C4-2B (cell line): ENCODE data around the gene PPM1E.

Experiments used
- H3K27ac ChIP-seq: fragments of 450-650 bp; 2 replicates; pipeline ENCODE4 v1.5.1; 2017
- CTCF ChIP-seq: fragments of 450-650 bp; conservative IDR thresholded peaks from 2 replicates; pipeline ENCODE4 v1.5.1; 2017; ENCODE audit warnings: mild to moderate bottlenecking
- ZFX ChIP-seq: fragments of 450-650 bp; IDR thresholded peaks from 2 replicates; pipeline ENCODE4 v1.6.1; 2017

The PPM1E gene

DNA sequence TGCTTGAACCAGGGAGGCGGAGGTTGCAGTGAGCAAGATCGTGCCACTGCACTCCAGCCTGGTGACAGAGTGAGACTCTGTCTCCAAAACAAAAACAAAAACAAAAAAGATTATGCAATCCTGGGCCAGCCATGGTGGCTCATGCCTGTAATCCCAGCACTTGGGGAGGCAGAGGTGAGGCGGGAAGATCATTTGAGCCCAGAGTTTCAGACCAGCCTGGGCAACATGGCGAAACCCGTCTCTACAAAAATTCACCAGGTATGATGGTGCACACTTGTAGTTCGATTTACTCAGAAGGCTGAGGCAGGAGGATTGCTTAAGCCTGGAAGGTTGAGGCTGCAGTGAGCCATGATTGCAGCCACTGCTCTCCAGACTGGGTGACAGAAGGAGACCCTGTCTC is 109.6 kb downstream of the PPM1E start:
- no peak overlapping the region for H3K27ac ChIP-seq

GRCh38 chr17:58870747-58871146 is 115.1 kb downstream of the PPM1E start:
- TF ChIP-seq ZFX, result no peak
- no peak; the same call in none of the 2 replicates for TF ChIP-seq CTCF
- no peak overlapping the region for H3K27ac ChIP-seq

More for the DNA sequence above, 109.6 kb downstream of the PPM1E start:
- TF ChIP-seq CTCF (no peak), ZFX (no peak)

GRCh38 chr17:58873926-58874325 is 118.3 kb downstream of the PPM1E start:
- H3K27ac ChIP-seq, result no peak overlapping the region
- TF ChIP-seq CTCF (no peak), ZFX (no peak)

GRCh38 chr17:58875261-58875660 is 119.6 kb downstream of the PPM1E start:
- no peak for TF ChIP-seq CTCF
- no peak for TF ChIP-seq ZFX

DNA sequence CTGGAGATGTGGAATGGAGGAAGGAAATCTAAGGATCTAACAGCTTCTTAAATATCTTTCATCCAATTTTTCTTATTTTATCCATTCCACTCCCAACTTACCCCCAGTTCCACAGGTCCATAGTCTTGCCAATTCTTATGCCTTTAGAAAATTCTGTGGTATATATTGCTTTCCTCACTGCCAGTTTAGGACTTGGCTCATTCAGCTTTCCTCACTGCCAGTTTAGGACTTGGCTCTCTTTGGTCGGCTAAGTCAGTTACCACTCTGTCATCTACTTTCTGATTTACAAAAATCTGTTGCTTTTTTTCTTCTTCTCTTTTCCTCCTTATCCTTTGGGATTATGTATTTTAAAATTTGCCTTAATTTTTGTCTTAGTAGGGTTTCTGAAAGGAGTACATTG is 128.5 kb downstream of the PPM1E start:
- H3K27ac ChIP-seq, result no peak overlapping the region
- no peak for TF ChIP-seq ZFX
- no peak for TF ChIP-seq CTCF

More at GRCh38 chr17:58875261-58875660, 119.6 kb downstream of the PPM1E start:
- no peak overlapping the region for H3K27ac ChIP-seq

DNA sequence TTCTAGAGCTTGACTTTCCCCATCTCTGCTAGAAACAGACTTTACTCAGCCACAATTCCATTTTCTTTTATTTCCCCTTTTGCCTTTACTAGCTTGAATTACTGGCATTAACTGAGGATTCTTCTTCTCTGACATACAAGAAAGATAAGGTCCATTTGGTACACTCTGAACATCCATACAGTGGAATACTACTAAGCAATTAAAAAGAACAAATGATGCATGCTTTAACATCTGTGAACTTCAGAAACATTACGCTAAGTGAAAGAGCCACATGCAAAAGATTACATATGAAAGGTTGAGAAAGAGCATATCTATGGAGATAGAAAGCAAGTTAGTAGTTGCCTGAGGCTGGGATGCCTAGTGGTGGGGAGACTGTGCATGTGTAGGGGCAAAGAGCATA is 130.9 kb downstream of the PPM1E start:
- H3K27ac ChIP-seq, result no peak overlapping the region
- TF ChIP-seq ZFX, result no peak
- TF ChIP-seq CTCF, result no peak

DNA sequence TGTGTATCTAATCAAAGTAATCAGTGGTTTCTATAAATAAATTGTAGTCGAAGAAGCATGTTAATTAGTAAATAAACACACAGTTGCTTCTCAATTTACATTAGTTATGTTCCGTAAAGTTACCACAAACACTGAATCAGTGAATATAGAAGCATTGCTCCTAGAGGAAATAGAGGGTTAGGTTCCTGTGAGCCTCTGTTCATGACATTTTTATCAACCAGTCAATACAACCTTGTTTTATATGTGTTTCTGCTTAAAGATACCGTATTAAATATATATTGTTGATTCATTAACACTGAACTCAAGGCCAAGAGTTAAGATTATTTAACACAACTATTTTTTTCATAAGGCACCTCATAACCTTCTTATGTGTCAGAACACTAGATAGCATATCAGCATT is 134.3 kb downstream of the PPM1E start:
- no peak for TF ChIP-seq ZFX
- no peak for TF ChIP-seq CTCF
- no peak overlapping the region for H3K27ac ChIP-seq
